IMR-90 (cell line): ENCODE data around the gene AKNA.

Source experiments
- BHLHE40 ChIP-seq: fragments of 150-350 bp; IDR thresholded peaks from 2 replicates; pipeline ENCODE4 v1.6.1; 2016; ENCODE audit warnings: mild to moderate bottlenecking, low read depth, low read length
- CHD1 ChIP-seq: IDR thresholded peaks from 2 replicates; pipeline ENCODE4 v1.6.1; 2012; ENCODE audit warnings: low read depth, low read length, improper control_type of control experiment
- FOS ChIP-seq: fragments of 150-350 bp; IDR thresholded peaks from 2 replicates; pipeline ENCODE4 v1.6.1; 2016; ENCODE audit warnings: low read depth, low read length
- MAFK ChIP-seq: IDR thresholded peaks from 2 replicates; pipeline ENCODE4 v1.6.1; 2012; ENCODE audit warnings: low read depth, low read length, improper control_type of control experiment
- MAZ ChIP-seq: IDR thresholded peaks from 2 replicates; pipeline ENCODE4 v1.6.1; 2012; ENCODE audit warnings: low read depth, mild to moderate bottlenecking, low read length, improper control_type of control experiment, moderate library complexity, borderline replicate concordance
- POLR2A ChIP-seq: IDR thresholded peaks from 2 replicates; pipeline ENCODE4 v1.6.1; 2012; ENCODE audit warnings: mild to moderate bottlenecking, low read depth, low read length
- RAD21 ChIP-seq: IDR thresholded peaks from 2 replicates; pipeline ENCODE4 v1.6.1; 2012; ENCODE audit warnings: low read length, improper control_type of control experiment
- RCOR1 ChIP-seq: IDR thresholded peaks from 2 replicates; pipeline ENCODE4 v1.6.1; 2012; ENCODE audit warnings: mild to moderate bottlenecking, low read length, improper control_type of control experiment; ENCODE audit not compliant: insufficient replicate concordance
- RFX5 ChIP-seq: IDR thresholded peaks from 2 replicates; pipeline ENCODE4 v1.8.0; 2012; ENCODE audit warnings: low read depth, mild to moderate bottlenecking, low read length, moderate library complexity
- SMC3 ChIP-seq: fragments of 150-350 bp; IDR thresholded peaks from 2 replicates; pipeline ENCODE4 v1.6.1; 2016; ENCODE audit warnings: low read depth, mild to moderate bottlenecking, antibody characterized with exemption, low read length, moderate library complexity
- TF ChIP-seq, protein P1 (sequence below): conservative IDR thresholded peaks from 2 replicates; pipeline ENCODE4 v1.5.1; 2012; ENCODE audit warnings: mild to moderate bottlenecking, low read depth, low read length, improper control_type of control experiment

DNA sequence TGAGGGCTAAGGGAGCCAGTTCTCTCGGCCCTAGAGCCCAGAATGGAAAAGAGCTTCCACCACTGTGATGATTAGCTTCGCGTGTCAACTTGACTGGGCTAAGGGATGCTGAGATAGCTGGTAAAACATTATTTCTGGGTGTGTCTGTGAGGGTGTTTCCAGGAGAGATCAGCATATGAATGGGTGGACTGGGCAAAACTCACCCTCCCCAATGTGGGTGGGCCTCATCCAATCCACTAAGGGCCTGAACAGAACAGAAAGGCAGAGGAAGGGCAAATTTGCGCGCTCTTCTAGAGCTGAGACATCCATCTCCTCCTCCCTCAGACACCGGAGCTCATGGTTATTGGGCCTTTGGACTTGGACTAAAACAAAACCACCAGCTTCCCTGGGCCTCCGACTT is 20.9 kb upstream of the AKNA start:
- TF ChIP-seq, protein P1, sequence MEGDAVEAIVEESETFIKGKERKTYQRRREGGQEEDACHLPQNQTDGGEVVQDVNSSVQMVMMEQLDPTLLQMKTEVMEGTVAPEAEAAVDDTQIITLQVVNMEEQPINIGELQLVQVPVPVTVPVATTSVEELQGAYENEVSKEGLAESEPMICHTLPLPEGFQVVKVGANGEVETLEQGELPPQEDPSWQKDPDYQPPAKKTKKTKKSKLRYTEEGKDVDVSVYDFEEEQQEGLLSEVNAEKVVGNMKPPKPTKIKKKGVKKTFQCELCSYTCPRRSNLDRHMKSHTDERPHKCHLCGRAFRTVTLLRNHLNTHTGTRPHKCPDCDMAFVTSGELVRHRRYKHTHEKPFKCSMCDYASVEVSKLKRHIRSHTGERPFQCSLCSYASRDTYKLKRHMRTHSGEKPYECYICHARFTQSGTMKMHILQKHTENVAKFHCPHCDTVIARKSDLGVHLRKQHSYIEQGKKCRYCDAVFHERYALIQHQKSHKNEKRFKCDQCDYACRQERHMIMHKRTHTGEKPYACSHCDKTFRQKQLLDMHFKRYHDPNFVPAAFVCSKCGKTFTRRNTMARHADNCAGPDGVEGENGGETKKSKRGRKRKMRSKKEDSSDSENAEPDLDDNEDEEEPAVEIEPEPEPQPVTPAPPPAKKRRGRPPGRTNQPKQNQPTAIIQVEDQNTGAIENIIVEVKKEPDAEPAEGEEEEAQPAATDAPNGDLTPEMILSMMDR: no peak
- TF ChIP-seq FOS (no peak), POLR2A (no peak), MAFK (no peak), SMC3 (no peak), MAZ (no peak), RAD21 (no peak), RFX5 (no peak), RCOR1 (no peak), CHD1 (no peak), BHLHE40 (no peak)
